GM21825 (cell line): ENCODE results near the gene NDUFB1.

Experiments used
- ATAC-seq: cut with Tn5 transposase; IDR thresholded peaks from one replicate; pipeline ENCODE4 v1.9.1; 2021; ENCODE audit warnings: mild to moderate bottlenecking, moderate library complexity; ENCODE audit not compliant: unreplicated experiment

The NDUFB1 gene

GRCh38 chr14:92121670-92122350 is at the start of gene NDUFB1, which contains the start of gene CPSF2:
Gene NDUFB1, minus strand, starts transcription at chr14:92121706. Its CDS starts 4,069 bp downstream, at chr14:92117637.
Gene CPSF2, plus strand, starts transcription at chr14:92121969. Its CDS starts 9,016 bp downstream, at chr14:92130985.
- peak; percentile 89 for ATAC-seq

- ATAC-seq = no peak
Observed at GRCh38 chr14:92164958-92165357, 43.5 kb upstream of the NDUFB1 start.

- ATAC-seq = no peak
Observed at GRCh38 chr14:92161521-92161920, 40.0 kb upstream of the NDUFB1 start.

DNA sequence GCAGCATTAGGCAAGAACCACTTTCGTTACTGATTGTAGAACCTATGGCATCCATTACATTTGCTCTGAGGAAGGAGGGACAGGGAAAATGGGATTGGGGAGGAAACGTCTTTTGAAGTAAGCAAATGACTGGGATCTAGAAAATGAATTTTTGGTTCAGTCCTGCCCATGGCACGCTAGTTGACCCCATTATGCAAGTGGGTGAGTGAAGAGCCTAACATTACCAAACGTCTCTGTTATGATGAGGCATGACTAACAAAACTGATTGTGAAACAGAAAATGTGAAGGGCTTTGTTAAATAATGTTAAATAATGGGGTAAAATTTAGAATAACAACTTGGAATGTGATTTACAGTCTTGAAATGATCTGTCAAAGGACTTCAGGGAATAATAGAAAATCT is 39.1 kb upstream of the NDUFB1 start:
- ATAC-seq = no peak

GRCh38 chr14:92154283-92154942 is 32.9 kb upstream of the NDUFB1 start:
- ATAC-seq = no peak

DNA sequence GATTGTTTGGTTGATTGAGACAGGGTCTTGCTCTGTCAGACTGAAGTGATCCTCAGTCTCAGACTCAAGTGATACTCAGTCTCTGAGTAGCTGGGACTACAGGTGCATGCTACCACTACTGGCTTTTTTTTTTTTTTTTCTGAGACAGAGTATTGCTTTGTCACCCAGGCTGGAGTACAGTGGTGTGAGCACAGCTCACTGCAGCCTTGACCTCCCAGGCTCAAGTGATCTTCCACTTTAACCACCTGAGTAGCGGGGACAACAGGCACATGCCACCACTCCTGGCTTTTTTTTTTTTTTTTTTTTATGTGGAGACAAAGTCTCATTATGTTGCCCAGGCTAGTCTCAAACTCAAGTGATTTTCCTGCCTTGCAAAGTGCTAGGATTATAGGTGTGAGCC is 32.1 kb upstream of the NDUFB1 start:
- ATAC-seq = no peak

GRCh38 chr14:92144708-92145107 is 23.2 kb upstream of the NDUFB1 start:
- ATAC-seq = no peak

- ATAC-seq = no peak
Observed at GRCh38 chr14:92143962-92144361, 22.5 kb upstream of the NDUFB1 start.

DNA sequence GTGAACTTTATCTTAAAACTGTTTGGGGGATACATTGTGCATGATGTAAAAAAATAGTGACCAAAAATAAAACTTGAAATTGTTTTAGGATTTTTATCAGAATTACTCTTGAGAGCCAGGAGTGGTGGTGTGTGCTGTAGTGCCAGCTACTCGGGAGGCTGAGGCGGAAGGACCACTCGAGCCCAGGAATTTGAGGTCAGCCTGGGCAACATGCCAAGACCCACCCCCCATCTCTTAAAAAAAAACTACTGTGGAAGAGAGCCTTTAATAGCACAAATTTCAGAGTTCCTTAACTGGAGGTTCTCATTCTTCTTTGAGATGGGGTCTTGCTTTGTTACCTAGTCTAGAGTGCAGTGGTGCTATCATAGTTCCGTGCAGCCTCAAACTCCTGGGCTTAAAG is 21.8 kb upstream of the NDUFB1 start:
- no peak for ATAC-seq

DNA sequence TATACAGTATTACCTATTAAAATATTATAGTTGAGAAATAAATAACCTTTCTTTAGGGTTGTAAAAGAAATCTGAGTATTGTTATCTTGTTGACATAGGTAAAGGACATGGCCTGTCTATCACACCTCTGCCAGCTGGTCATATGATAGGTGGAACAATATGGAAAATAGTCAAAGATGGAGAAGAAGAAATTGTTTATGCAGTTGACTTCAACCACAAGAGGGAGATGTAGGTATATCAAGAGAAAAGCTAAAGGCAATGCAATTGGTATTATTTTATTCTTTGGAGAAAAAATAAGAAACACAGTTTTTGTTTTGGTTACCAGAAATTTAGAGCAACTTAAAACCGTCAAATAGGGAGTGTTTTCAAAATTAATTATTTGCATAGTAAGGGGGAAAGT is 13.8 kb upstream of the NDUFB1 start:
- no peak for ATAC-seq

DNA sequence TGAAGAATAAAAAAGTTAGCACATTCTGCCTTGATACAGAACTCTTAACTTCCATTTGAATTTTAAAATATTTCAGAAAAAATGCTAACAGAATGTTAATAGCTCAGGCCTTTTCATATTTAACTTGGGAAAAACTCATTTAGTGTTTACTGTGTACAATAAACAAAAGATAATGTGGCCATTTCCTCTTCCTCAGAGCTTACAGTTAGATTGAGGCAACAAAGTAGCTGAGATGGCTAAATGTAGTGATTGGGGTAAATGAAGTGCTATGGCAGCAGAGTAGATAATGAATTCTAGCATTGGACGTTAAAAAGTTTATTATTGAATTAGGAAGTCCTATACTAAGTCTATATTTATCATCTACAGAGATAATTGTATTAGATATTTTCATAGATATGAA is 12.9 kb upstream of the NDUFB1 start:
- ATAC-seq = no peak

- ATAC-seq = no peak
Observed at GRCh38 chr14:92122761-92123160, 1.3 kb upstream of the NDUFB1 start.

- ATAC-seq = peak; percentile 3
Observed at GRCh38 chr14:92122351-92122677, 808 bp upstream of the NDUFB1 start.

DNA sequence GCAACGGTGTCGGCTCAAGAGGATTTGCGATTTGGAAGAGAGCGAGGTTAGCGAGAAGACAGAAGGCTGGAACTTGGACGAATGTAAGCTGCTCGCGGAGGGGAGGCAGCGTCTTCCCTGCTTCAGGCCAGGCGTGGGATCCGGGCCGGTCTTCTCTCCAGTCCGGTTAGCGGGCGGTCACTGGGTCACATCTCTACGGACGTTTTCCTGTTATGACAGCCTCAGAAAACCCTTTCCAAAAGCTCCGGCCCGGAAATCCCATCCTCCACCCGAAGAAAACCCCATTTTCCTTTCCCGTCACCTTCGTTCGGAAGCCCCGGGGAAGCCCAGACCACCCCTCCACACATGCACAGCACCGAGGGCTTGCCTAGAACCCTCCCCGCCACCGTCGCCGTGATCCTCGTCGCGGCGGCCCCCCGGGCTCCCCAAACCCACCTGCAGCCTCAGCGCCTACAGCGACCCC is 268 bp downstream of the NDUFB1 start:
- peak; percentile 26 for ATAC-seq

DNA sequence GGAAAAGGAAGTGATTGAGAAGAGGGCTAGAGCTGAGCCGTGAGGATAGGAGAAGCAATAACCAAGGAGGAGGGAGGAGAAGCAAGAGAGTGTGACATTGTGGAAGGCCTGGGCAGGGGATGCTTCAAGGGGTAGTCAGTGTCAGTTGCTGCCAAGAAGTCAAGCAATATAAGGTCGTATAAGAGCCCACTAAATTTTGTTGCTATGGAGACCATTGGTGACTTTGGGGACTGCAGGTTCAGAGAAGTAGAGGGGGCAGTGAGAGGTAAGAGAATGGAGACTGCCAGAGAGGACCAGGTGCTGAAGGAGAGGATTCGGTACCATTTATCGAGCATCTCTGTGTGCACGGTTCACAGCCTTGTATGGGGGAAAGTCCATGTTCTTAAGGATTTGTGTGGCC is 12.0 kb downstream of the NDUFB1 start:
- ATAC-seq = no peak

GRCh38 chr14:92108345-92109254 is 12.9 kb downstream of the NDUFB1 start:
- no peak for ATAC-seq

DNA sequence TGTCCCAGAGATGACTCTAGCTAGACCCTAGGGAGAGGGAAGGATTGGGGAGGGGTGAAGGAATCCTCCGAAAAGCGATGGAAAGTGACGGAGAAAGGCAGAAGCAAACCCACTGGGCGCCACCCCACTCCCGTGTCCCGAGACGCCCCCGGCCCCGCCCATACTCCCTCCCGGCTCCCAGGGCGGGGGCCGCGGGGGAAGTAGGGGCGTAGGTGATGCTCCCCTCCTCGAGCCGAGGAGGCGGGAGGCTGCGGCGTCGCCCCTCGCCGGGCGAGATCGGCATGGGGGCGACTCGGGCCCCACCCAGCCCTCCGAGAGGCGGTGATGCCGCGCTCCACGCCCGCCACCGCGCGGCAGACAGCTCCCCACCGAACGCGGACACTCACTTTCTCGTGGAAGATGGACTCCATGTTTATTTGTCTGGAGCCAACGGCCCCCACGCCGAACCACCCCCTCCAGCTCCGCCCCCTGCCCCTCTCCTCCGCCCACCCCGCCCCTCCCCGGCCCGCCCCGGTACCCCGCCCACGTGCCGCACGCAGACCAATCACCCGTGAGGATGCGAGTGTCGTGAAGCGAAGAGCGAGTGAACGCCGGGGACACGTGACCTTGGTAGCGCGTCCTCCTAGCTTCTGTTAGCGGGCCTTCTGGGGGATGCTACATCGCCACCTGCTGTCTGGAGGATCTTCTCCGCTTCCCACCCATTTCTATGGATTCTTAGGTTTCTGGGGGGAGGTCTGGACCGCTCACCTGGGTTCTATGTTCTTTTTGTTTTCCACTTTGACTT is 15.2 kb downstream of the NDUFB1 start, which contains the start of gene ATXN3:
Gene ATXN3, minus strand, starts transcription at position 440 of the 784 bp plus-strand sequence. Its CDS starts 30 bp downstream, at position 410.
- peak; percentile 80 for ATAC-seq

DNA sequence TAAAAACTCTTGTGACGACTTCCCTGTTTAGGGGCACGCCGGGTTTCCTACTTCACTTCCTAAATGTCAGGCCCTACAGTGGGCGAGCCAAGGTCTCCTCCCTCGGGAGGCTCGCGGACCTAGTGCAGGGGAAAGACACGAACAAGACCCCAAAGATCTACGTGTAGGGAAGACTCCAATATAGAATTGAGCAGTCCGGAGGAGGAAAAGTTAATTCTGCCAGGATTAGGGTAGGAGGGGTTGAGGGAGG is 15.7 kb downstream of the NDUFB1 start:
- peak; percentile 9 for ATAC-seq

DNA sequence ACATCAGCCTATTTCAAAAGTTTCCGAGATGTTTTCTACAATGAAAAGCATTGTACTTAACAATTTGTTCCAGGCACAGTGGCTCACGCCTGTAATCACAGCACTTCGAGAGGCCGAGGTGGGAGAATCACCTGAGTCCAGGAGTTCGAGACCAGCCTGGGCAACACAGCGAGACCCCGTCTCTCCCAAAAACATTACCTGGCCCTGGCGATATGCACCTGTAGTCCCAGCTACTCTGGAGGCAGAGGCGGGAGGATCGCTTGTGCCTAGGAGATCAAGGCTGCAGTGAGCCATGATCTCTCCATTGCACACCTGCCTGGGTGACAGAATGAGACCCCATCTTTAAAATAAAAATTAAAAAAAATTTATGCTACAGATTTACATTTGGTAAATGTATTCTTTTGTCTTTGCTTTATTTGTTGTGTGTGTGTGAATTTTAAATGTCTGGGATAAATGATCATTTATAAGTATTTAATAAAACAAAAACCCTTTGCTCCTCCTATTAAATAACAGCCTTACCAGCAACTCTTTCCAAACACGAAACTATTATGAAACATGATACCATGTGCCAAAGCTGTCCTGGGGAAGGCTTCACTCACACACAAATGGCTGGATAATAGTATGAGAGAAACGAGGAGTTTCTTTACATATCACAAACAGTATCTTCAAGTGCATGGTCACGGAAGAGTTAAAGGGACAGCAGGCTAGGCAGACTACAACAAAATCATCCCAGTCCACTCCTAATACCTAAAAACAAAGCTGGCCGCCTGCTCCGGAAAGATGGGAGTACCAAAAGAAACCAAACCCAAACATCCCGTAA is 16.2 kb downstream of the NDUFB1 start:
- no peak for ATAC-seq

- no peak for ATAC-seq
Observed at GRCh38 chr14:92103363-92103989, 18.0 kb downstream of the NDUFB1 start.
